BJ (cell line): Measurements from ENCODE around the gene FUT6. TPM values are rescaled to one million over a fixed set of nuclear protein-coding genes. Genes with fewer than 3 reads are reported as not detected.

Experiments
- CTCF ChIA-PET: fragments of 350-600 bp; formaldehyde crosslinking; extraction: SDS; loops from one replicate; lab custom pipeline; 2021; ENCODE audit warnings: antibody characterized with exemption, inconsistent platforms; lab: Yijun Ruan, JAX
- POLR2A ChIA-PET: fragments of 300-600 bp; sonication (Branson Sonifier 250); formaldehyde crosslinking; extraction: SDS; loops from one replicate; lab custom pipeline; 2021; ENCODE audit warnings: antibody characterized with exemption; lab: Charles Lee
- DNase-seq: peaks from one replicate; pipeline ENCODE4 v3.0.0-alpha.2; 2011; ENCODE audit warnings: low read depth
- H3K27me3 ChIP-seq: 2 replicates; pipeline ENCODE4 v1.6.0; 2011; ENCODE audit warnings: low read length; ENCODE audit not compliant: control insufficient read depth, insufficient read depth
- H3K36me3 ChIP-seq: 2 replicates; pipeline ENCODE4 v1.5.1; 2011; ENCODE audit warnings: low read length; ENCODE audit not compliant: control insufficient read depth, insufficient read depth
- H3K4me3 ChIP-seq: 2 replicates; pipeline ENCODE4 v1.5.1; 2011; ENCODE audit warnings: low read depth, mild to moderate bottlenecking, control low read depth, low read length
- polyA plus RNA-seq: library from polyadenylated mRNA; depleted of rRNA; stranded (reverse); fragments of >200 nt; gene quantifications from 2 replicates; pipeline ENCODE4 v1.2.3, GENCODE V29; 2011
- TF ChIP-seq, protein P1 (sequence below): IDR thresholded peaks from 2 replicates; pipeline ENCODE4 v1.5.1; 2011; ENCODE audit warnings: low read depth, mild to moderate bottlenecking, control low read depth, inconsistent platforms, low read length, moderate library complexity; ENCODE audit not compliant: insufficient read depth

FUT6 gene
- polyA plus RNA-seq, 1 experiment: not detected

DNA sequence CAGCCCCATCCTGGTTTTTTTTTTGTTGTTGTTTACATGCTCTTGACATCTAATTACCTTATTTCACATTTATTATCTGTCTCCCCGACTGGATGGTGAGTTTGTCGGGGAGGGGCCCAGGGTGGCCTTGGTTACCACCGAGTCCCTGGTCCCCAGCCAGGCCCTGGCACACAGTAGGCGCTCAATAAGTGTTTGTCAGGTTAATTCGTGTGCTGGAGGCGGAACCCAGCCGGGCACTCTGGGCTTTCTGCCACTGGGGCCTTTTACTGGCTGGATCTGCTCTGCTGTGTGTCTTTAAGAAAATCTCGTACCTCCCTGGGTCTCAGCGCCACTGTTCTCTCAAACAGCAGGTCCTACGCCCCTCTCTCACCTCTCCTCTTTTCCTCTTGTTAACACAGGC is 30.0 kb downstream of the FUT6 start:
- TF ChIP-seq, protein P1, sequence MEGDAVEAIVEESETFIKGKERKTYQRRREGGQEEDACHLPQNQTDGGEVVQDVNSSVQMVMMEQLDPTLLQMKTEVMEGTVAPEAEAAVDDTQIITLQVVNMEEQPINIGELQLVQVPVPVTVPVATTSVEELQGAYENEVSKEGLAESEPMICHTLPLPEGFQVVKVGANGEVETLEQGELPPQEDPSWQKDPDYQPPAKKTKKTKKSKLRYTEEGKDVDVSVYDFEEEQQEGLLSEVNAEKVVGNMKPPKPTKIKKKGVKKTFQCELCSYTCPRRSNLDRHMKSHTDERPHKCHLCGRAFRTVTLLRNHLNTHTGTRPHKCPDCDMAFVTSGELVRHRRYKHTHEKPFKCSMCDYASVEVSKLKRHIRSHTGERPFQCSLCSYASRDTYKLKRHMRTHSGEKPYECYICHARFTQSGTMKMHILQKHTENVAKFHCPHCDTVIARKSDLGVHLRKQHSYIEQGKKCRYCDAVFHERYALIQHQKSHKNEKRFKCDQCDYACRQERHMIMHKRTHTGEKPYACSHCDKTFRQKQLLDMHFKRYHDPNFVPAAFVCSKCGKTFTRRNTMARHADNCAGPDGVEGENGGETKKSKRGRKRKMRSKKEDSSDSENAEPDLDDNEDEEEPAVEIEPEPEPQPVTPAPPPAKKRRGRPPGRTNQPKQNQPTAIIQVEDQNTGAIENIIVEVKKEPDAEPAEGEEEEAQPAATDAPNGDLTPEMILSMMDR: no peak
- ChIA-PET CTCF (no interaction called here), POLR2A (no interaction called here)
- H3K27me3 ChIP-seq: peaks cover 4% of the 10 kb centered on the region
- DNase-seq: no peak
- H3K36me3 ChIP-seq: no peaks in the 10 kb centered on the region
- no peak overlapping the region for H3K4me3 ChIP-seq

DNA sequence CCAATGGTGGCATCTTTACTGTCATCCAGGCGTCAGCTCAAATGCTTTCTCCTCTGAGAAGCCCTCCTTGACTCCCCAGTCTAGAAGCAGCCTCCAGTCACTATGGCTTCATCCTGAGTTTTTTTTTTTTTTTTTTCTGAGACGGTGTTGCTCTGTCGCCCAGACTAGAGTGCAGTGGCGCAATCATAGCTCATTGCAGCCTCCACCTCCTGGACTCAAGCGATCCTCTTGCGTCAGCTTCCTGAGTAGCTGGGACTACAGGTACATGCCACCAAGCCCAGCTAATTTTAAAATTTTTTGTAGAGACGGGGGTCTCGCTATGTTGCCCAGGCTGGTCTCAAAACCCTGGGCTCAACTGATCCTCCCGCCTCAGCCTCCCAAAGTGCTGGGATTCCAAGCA is 30.4 kb downstream of the FUT6 start:
- H3K4me3 ChIP-seq: no peak overlapping the region
- peaks cover 6% of the 10 kb centered on the region for H3K27me3 ChIP-seq
- CTCF ChIA-PET: interaction anchor here (0.6 to 1.0 kb wide), 2 partner anchors 47 to 84 kb away, joined by 3 read pairs; no protein-coding TSS in a partner anchor
- no peaks in the 10 kb centered on the region for H3K36me3 ChIP-seq
- POLR2A ChIA-PET: no interaction called here
- TF ChIP-seq, protein P1: no peak
- DNase-seq: no peak

DNA sequence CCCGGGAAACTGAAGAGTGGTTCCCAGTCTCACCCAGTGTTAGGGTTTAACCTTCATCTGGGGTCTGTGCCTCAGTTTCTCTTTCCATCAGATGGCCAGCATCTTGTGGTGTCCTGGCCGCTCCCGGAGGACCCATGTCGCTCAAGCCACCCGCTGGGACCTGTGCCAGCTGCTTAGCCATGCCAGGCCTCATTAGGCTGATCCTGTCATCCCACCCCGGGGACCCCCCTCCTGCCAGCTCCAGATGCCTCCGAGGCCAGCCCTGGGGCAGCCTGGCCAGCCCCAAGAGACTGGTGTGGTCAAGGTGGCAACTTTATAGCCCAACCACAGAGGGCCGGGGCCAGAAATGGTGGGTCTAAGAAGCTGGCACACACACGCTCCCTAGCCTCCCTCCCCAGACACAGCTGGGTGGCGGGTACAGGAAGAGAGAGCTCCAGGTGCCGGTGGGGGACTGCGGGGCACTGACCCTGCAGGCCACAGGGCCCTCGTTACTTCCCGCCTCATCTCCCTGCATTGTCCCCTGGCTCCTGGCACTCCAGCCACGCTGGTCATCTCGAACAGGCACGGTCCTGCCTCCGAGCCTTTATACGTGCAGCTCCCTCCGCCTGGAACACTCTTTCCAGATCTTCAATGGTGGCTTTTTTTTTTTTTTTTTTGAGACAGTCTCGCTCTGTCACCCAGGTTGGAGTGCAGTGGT is 31.2 kb downstream of the FUT6 start:
- ChIA-PET POLR2A (no interaction called here), CTCF (interaction anchor here (0.6 to 1.0 kb wide), 3 partner anchors 48 to 85 kb away, joined by 3 to 4 read pairs (median 3); no protein-coding TSS in a partner anchor)
- Histone ChIP-seq H3K4me3 (no peak overlapping the region), H3K27me3 (peaks cover 6% of the 10 kb centered on the region), H3K36me3 (no peaks in the 10 kb centered on the region)
- TF ChIP-seq, protein P1: no peak
- no peak for DNase-seq

DNA sequence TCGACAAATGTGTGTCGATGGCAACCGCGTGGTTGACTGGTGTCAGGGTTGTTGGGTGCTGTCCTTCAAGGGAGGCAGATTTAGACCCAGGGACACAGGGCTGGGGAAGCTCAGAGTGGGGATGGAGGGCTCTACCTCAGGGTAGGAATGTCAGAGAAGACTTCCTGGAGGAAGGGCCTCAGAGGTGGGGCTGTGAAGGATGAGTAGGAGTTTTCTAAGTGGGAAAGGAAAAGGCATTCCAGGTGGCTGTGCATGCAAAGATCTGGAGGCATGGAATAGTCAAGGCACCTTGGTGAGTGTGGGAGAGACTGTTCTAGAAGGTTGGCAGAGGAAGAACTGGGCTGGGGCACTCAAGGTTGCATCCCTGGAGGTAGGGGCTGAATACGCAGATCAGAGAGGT is 32.6 kb downstream of the FUT6 start:
- TF ChIP-seq, protein P1: no peak
- ChIA-PET CTCF (interaction anchor here (0.7 to 1.3 kb wide), 4 partner anchors 22 to 187 kb away, joined by 3 to 6 read pairs (median 4); no protein-coding TSS in a partner anchor), POLR2A (no interaction called here)
- Histone ChIP-seq H3K36me3 (no peaks in the 10 kb centered on the region), H3K4me3 (no peak overlapping the region), H3K27me3 (peaks cover 9% of the 10 kb centered on the region)
- DNase-seq: no peak

DNA sequence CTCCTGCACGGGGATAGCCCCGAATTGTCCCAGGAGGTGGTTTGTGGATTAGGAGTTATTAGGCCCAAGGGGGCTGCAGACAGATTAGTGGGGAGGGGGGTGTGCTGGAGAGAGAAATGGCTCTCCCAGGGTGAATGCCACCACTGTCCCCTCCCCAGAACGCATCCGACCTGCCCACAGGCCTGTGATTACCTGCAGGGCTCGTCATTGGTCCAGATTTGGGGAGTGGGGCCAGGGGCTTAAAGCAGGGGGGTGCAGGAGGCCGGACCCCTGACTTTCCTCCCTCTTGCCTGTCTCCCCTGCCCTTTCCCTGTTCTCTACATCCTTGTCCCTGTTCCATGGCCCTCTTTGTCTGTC is 33.4 kb downstream of the FUT6 start:
- Histone ChIP-seq H3K4me3 (no peak overlapping the region), H3K27me3 (peaks cover 9% of the 10 kb centered on the region), H3K36me3 (no peaks in the 10 kb centered on the region)
- DNase-seq: no peak
- CTCF ChIA-PET: interaction anchor here (1.1 to 1.3 kb wide), 2 partner anchors 22 to 87 kb away, joined by 4 to 6 read pairs; no protein-coding TSS in a partner anchor
- TF ChIP-seq, protein P1: no peak
- POLR2A ChIA-PET: no interaction called here
